ENCODE data around the gene IRF7. TPM values are rescaled to one million over a fixed set of nuclear protein-coding genes. Genes with fewer than 3 reads are reported as not detected.

IRF7 gene
- polyA plus RNA-seq, 1 of the 3 experiments (the other 2 are of a cell fraction): 6.3 TPM

DNA sequence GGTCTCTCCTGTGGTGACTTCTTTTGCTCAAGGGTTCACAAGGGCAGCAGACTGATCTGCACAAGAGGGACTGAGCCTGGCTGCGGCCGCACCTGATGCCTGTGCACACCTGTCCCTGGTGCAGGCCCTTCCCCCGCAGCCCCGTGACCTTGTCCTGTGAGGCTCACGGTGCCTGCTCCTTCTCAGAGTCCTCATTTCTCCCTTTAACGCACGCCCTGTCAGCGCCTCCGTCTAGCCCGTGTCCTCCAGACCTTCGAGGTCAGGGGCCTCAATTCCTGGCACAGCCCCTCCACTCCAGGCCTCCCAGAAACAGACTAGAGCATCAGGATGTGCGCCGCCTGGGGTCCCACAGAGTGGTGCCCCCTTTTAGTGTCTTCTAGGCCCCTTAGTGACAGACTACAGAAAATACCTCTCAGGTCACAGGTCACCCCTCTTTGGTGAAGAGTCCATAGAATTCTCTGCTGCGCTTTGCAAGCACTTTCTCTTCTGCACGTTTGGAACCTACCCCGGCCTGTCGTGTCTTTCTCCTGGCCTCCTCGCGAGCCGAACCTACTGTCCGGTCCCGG is 20.3 kb upstream of the IRF7 start:
- H3K4me3 ChIP-seq (ENCODE audit: low read depth in 2 of 2, low read length in 1 of 2): no peak overlapping the region
- ChIA-PET CTCF (interaction anchor here (1.1 kb wide), 1 partner anchor 9 kb away, joined by 3 read pairs; the partner anchor contains the start of gene SCT), POLR2A (no interaction called here)
- H3K4me1 ChIP-seq (ENCODE audit: control insufficient read depth in 1 of 2, insufficient read depth in 2 of 2, low read depth in 1 of 2, low read length in 1 of 2): peaks cover 0 to 12% of the 10 kb centered on the region in 2 experiments; a peak in 1 of 4 replicates
- no peaks in the 10 kb centered on the region; the same call in 1 of the 2 replicates for H3K79me2 ChIP-seq (ENCODE audit: insufficient read depth)
- H3F3A ChIP-seq (replicated peaks; ENCODE audit: insufficient read depth): peaks cover 9% of the 10 kb centered on the region
- TF ChIP-seq MXI1 (IDR thresholded peaks at IDR 0.05; ENCODE audit: low read depth, low read length) (no peak), FOSL2 (IDR thresholded peaks at IDR 0.05; ENCODE audit: borderline replicate concordance, low read depth) (no peak), TCF12 (IDR thresholded peaks at IDR 0.05) (no peak), USF1 (IDR thresholded peaks at IDR 0.05; ENCODE audit: borderline replicate concordance, low read depth) (no peak), FOXM1 (IDR thresholded peaks at IDR 0.05; ENCODE audit: low read depth) (no peak), ZBTB33 (IDR thresholded peaks at IDR 0.05; ENCODE audit: borderline replicate concordance, low read depth) (no peak), RCOR1 (IDR thresholded peaks at IDR 0.05; ENCODE audit: low read length) (no peak), CHD2 (IDR thresholded peaks at IDR 0.05; ENCODE audit: low read length, partially characterized antibody) (no peak), GATA2 (CRISPR knock-in tag; IDR thresholded peaks at IDR 0.05) (no peak), SIN3A (IDR thresholded peaks at IDR 0.05; ENCODE audit: borderline replicate concordance, low read depth, low read length) (no peak), FOXJ3 (CRISPR knock-in tag; IDR thresholded peaks at IDR 0.05) (no peak), MAX (IDR thresholded peaks at IDR 0.05; ENCODE audit: low read depth) (no peak), JUND (IDR thresholded peaks at IDR 0.05) (no peak), NFIC (IDR thresholded peaks at IDR 0.05; ENCODE audit: borderline replicate concordance) (no peak), TEAD4 (IDR thresholded peaks at IDR 0.05; ENCODE audit: borderline replicate concordance, insufficient read depth) (no peak), NRF1 (IDR thresholded peaks at IDR 0.05; ENCODE audit: low read depth, low read length) (no peak)
- TF ChIP-seq, protein P1, sequence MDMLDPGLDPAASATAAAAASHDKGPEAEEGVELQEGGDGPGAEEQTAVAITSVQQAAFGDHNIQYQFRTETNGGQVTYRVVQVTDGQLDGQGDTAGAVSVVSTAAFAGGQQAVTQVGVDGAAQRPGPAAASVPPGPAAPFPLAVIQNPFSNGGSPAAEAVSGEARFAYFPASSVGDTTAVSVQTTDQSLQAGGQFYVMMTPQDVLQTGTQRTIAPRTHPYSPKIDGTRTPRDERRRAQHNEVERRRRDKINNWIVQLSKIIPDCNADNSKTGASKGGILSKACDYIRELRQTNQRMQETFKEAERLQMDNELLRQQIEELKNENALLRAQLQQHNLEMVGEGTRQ (IDR thresholded peaks at IDR 0.05; ENCODE audit: borderline replicate concordance, low read depth, low read length): no peak
- H3K27ac ChIP-seq (ENCODE audit: low read depth in 2 of 2, low read length in 1 of 2): no peak overlapping the region
- H3K36me3 ChIP-seq (replicated peaks in 1 of 2; ENCODE audit: control insufficient read depth in 1 of 2, insufficient read depth in 2 of 2, low read length in 1 of 2): no peaks in the 10 kb centered on the region
- no peaks in the 10 kb centered on the region for H3K9me3 ChIP-seq
- no peaks in the 10 kb centered on the region for H3K27me3 ChIP-seq (ENCODE audit: insufficient read depth)
- H2AFZ ChIP-seq (ENCODE audit: low read depth): no peak overlapping the region
- DNase-seq: peak; percentile 15
- H3K9me2 ChIP-seq: no peaks in the 10 kb centered on the region
- peaks cover 7% of the 10 kb centered on the region; the same call in 1 of the 2 replicates for H4K20me1 ChIP-seq (ENCODE audit: insufficient read depth)
- 93% methylated on average over 22 of the region's 22 CpGs for WGBS (ENCODE audit: low lambda C conversion rate)
- H3K4me2 ChIP-seq: no peak overlapping the region
- H3K9ac ChIP-seq: no peak overlapping the region

Data from SK-N-SH (cell line).